ENCODE results near the gene PLA2G12A. TPM values are rescaled to one million over a fixed set of nuclear protein-coding genes. Genes with fewer than 3 reads are reported as not detected.
A peak's percentile ranks its signal among the peaks of the same experiment; 100 is the strongest.

The PLA2G12A gene
- total and polyA plus RNA-seq, 9 of the 15 experiments (the other 6 are each of a cell fraction or from before 2014, with no cell fraction given): 24.2 to 226 (median 80.5) TPM

DNA sequence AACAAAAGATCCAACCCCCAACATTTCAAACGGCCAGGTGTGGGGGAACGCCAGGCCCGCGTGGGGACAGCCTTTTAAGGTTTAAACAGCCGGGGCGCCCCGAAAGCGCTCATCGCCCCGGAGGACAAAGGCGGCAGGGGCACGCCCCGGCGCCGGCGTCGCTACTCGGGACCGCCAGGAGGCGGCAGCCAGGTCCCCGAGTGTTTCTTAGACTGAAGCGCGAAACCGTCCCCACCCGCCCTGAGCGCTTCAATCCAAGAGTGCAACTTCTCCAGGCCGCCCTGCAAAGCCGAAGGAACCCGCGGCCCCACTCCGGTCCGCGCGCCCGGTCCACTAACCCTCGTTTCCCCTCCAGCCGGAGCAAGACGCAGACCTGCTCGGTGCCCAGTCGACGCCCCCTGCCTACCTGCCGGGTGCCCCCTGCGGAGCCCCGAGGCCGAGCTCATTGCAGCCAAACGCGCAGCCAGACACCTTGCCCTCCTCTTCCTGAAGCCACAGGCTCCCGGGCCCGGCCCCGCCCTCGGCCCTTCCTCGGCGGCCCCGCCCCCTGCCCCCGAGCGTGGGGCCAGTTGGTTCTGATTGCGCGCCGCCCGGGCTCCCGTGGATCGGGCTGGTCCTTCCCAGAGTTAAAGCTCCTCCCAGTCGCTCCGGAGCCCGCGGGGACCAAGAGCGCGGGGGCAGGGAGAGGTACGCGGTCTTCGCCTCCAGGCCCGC is 26.8 kb downstream of the PLA2G12A start, which contains the start of gene CASP6 (continued):
- TF ChIP-seq, protein P1, sequence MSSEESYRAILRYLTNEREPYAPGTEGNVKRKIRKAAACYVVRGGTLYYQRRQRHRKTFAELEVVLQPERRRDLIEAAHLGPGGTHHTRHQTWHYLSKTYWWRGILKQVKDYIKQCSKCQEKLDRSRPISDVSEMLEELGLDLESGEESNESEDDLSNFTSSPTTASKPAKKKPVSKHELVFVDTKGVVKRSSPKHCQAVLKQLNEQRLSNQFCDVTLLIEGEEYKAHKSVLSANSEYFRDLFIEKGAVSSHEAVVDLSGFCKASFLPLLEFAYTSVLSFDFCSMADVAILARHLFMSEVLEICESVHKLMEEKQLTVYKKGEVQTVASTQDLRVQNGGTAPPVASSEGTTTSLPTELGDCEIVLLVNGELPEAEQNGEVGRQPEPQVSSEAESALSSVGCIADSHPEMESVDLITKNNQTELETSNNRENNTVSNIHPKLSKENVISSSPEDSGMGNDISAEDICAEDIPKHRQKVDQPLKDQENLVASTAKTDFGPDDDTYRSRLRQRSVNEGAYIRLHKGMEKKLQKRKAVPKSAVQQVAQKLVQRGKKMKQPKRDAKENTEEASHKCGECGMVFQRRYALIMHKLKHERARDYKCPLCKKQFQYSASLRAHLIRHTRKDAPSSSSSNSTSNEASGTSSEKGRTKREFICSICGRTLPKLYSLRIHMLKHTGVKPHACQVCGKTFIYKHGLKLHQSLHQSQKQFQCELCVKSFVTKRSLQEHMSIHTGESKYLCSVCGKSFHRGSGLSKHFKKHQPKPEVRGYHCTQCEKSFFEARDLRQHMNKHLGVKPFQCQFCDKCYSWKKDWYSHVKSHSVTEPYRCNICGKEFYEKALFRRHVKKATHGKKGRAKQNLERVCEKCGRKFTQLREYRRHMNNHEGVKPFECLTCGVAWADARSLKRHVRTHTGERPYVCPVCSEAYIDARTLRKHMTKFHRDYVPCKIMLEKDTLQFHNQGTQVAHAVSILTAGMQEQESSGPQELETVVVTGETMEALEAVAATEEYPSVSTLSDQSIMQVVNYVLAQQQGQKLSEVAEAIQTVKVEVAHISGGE (CRISPR knock-in tag; IDR thresholded peaks at IDR 0.05): peak in 1 of 3 experiments; percentile 13; a peak in 1 of 6 replicates
- TF ChIP-seq RFX7 (CRISPR knock-in tag; IDR thresholded peaks at IDR 0.05): no peak
- peak; percentile 84 for TF ChIP-seq SUPT5H (IDR thresholded peaks at IDR 0.05)
- TF ChIP-seq, protein P2, sequence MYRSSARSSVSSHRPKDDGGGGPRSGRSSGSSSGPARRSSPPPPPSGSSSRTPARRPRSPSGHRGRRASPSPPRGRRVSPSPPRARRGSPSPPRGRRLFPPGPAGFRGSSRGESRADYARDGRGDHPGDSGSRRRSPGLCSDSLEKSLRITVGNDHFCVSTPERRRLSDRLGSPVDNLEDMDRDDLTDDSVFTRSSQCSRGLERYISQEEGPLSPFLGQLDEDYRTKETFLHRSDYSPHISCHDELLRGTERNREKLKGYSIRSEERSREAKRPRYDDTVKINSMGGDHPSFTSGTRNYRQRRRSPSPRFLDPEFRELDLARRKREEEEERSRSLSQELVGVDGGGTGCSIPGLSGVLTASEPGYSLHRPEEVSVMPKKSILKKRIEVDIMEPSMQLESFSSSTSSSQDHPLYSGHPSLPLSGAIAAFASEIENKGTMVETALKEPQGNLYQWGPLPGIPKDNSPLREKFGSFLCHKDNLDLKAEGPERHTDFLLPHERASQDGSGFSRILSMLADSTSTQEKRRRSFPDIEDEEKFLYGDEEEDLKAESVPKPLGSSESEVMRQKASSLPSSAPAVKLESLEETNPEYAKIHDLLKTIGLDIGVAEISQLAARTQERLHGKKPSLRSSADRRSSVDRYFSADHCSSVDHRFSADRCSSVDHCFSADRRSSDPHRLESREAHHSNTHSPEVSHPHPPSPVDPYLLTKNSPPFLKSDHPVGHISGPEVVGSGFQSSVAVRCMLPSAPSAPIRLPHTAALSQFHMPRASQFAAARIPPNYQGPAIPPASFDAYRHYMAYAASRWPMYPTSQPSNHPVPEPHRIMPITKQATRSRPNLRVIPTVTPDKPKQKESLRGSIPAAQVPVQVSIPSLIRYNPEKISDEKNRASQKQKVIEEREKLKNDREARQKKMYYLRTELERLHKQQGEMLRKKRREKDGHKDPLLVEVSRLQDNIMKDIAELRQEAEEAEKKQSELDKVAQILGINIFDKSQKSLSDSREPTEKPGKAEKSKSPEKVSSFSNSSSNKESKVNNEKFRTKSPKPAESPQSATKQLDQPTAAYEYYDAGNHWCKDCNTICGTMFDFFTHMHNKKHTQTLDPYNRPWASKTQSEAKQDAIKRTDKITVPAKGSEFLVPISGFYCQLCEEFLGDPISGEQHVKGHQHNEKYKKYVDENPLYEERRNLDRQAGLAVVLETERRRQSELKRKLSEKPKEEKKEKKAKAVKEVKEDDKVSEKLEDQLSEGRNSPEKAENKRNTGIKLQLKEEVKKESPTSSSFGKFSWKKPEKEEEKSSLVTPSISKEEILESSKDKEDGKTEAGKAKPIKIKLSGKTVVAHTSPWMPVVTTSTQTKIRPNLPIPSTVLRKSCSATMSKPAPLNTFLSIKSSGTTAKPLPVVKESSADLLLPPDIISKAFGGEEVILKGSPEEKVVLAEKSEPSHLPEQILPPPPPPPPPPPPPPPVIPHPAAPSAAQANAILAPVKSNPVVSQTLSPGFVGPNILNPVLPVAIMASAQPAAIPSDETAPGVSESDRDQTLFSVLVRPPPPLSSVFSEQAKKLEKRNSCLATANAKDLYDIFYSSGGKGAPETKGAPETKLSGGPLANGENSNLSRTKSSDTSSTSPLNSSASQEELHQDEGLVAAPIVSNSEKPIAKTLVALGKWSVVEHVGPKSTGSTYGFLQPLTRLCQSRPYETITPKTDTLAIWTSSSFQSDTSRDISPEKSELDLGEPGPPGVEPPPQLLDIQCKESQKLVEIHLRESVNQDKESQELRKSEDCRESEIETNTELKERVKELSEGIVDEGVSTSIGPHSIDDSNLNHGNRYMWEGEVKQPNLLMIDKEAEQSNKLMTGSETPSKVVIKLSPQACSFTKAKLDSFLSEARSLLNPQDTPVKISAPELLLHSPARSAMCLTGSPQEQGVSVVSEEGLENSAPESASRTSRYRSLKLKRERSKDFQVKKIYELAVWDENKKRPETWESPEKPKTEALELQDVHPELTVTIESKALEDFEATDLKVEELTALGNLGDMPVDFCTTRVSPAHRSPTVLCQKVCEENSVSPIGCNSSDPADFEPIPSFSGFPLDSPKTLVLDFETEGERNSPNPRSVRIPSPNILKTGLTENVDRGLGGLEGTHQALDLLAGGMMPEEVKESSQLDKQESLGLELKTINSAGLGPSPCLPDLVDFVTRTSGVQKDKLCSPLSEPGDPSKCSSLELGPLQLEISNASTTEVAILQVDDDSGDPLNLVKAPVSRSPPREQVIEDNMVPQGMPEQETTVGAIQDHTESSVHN (IDR thresholded peaks at IDR 0.05; ENCODE audit: borderline replicate concordance in 1 of 2, low read depth in 1 of 2): no peak
- TF ChIP-seq, protein P3, sequence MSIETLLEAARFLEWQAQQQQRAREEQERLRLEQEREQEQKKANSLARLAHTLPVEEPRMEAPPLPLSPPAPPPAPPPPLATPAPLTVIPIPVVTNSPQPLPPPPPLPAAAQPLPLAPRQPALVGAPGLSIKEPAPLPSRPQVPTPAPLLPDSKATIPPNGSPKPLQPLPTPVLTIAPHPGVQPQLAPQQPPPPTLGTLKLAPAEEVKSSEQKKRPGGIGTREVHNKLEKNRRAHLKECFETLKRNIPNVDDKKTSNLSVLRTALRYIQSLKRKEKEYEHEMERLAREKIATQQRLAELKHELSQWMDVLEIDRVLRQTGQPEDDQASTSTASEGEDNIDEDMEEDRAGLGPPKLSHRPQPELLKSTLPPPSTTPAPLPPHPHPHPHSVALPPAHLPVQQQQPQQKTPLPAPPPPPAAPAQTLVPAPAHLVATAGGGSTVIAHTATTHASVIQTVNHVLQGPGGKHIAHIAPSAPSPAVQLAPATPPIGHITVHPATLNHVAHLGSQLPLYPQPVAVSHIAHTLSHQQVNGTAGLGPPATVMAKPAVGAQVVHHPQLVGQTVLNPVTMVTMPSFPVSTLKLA (conservative IDR thresholded peaks at IDR 0.05): peak; percentile 39 to 65; a peak in 3 of 4 replicates

Measured in K562 (cell line).